ENCODE results near the gene KDM2B.

Gene KDM2B

DNA sequence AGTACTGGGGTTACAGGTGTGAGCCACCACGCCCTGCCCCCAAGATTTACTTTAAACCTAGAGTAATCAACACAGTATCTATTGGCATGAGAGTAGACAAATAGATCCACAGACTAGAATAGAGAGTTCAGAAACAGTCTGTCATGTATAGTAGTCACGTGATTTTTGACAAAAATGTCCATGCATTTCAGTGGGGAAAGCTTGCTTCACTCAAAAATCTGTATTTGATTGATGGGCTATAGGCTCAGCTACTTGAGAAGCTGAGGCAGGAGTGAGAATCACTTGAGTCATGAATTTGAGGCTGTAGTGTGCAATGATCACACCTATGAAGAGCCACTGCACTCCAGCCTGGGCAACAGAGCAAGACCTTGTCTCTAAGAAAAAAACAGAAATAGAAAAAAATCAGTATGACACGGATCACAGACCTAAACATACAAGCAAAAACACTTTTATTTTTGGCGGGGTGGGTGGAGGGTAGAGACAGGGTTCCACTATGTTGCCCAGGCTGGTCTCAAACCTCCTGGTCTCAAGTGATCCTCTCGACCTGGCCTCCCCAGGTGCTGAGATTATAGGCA, 37.9 kb upstream of the KDM2B start:
- TF ChIP-seq ZFX (IDR thresholded peaks at IDR 0.05; ENCODE audit: borderline replicate concordance), result no peak
- TF ChIP-seq, protein P1, sequence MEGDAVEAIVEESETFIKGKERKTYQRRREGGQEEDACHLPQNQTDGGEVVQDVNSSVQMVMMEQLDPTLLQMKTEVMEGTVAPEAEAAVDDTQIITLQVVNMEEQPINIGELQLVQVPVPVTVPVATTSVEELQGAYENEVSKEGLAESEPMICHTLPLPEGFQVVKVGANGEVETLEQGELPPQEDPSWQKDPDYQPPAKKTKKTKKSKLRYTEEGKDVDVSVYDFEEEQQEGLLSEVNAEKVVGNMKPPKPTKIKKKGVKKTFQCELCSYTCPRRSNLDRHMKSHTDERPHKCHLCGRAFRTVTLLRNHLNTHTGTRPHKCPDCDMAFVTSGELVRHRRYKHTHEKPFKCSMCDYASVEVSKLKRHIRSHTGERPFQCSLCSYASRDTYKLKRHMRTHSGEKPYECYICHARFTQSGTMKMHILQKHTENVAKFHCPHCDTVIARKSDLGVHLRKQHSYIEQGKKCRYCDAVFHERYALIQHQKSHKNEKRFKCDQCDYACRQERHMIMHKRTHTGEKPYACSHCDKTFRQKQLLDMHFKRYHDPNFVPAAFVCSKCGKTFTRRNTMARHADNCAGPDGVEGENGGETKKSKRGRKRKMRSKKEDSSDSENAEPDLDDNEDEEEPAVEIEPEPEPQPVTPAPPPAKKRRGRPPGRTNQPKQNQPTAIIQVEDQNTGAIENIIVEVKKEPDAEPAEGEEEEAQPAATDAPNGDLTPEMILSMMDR (IDR thresholded peaks at IDR 0.05), result no peak
- H3K27ac ChIP-seq, result no peak overlapping the region

DNA sequence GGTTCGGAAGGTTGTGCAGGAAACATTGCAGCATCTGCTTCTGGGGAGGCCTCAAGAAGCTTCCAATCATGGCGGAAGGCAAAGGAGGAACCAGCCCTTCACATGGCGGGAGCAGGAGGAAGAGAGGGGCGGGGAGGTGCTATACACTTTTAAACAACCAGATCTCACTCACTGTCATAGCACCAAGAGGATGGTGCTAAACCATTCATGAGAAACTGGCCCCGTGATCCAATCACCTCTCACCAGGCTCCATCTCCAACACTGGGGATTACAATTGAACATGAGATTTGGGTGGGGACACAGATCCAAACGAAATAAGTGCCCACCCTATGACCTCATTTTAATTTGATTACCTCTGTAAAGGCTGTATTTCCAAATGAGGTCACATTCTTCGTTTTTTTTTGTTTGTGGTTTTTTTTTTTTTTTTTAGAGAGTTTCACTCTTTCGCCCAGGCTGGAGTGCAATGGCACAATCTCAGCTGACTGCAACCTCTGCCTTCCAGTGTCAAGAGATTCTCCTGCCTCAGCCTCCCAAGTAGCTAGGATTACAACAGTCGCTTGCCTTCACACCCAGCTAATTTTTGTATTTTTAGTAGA, 34.1 kb upstream of the KDM2B start:
- no peak overlapping the region for H3K27ac ChIP-seq
- TF ChIP-seq, protein P1 (IDR thresholded peaks at IDR 0.05), result no peak

DNA sequence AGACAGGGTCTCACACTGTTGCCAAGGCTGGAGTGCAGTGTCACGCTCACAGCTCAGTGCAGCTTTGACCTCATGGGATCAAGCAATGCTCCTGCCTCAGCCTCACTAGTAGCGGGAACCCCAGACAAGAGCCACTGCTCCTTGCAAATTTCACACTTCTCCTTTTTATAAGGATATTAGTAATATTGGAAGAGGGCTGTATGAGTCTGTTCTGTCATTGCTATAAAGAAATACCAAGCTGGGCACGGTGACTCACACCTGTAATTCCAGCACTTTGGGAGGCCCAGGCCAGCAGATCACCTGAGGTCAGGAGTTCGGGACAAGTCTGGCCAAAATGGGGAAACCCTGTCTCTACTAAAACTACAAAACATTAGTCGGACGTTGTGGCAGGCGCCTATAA, 32.6 kb upstream of the KDM2B start:
- H3K27ac ChIP-seq, result no peak overlapping the region
- no peak for TF ChIP-seq ZFX (IDR thresholded peaks at IDR 0.05; ENCODE audit: borderline replicate concordance)
- TF ChIP-seq, protein P1 (IDR thresholded peaks at IDR 0.05), result no peak

DNA sequence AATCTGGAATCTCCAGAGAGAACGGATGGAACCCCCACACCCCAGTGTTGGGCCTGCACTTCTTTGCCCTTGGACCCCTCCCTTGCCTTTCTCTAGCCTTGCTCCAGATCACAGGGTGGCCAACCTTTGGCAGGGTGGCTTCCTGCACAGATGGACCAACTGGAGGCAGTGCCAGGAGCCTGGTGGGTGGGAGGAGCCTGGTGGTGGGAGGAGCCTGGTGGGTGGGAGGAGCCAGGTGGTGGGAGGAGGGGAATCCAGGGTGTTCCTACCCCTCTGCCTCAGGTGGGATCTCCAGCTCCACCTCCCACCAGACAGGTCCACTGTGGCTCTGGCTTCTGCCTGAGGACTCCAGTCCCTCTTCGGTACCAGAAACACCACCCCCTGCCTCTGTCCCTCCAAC, 30.5 kb upstream of the KDM2B start:
- TF ChIP-seq, protein P1 (IDR thresholded peaks at IDR 0.05), result no peak
- TF ChIP-seq ZFX (IDR thresholded peaks at IDR 0.05; ENCODE audit: borderline replicate concordance), result no peak
- no peak overlapping the region for H3K27ac ChIP-seq

DNA sequence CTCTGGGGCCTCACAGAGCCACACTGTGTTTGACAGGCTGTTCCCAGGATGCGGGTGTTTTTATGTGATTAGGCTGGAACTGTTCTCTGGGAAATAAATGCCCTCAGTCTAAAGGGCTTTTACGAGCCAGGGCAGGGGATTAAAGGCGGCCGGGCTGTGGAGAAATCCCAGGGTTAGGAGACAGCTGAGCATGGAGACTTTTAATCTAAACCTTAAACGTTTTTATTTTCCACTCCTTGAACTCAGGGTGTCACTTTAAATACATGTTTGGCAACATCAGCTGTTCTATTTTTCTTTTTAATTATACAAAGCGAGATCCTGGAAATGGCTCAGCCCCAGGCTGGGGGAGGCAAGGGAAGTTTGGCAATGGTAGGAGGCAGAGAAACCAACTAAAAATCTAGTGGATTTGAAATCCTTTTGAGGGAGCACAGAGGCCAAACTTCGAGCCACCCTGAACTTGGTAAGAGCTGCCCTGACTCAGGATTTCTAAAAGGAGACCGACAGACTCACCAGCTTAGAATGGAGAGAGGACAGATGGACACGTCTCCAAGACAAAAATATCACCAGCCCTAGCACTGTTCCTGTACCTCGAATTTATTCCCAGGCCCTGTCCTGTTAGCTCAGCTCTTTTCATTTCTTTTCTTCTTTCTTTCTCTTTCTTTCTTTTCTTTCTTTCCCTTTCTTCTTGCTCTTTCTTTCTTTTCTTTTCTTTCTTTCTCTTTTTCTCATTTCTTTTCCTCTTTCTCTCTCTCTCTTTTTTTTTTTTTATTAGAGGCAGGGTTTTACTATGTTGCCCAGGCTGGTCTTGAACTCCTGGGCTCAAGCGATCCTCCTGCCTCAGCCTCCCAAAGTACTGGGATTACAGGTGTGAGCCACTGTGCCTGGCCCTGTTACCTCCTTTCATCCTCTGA, 29.7 kb upstream of the KDM2B start:
- no peak overlapping the region for H3K27ac ChIP-seq
- TF ChIP-seq ZFX (IDR thresholded peaks at IDR 0.05; ENCODE audit: borderline replicate concordance), result no peak
- TF ChIP-seq, protein P1 (IDR thresholded peaks at IDR 0.05), result no peak

DNA sequence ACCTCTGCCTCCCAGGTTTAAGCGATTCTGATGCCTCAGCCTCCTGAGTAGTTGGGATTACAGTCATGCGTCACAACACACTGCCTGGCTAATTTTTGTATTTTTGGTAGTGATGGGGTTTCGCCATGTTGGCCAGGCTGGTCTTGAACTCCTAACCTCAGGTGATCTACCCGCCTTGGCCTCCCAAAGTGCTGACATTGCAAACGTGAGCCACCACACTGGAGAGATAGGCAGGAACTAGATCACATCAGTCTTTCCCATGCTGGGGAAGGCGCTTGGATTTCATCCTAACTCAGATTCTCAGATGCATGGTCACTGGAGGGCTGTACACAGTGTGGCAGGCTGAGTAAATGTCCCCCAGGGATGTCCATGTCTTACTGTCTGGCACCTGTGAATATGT, 27.5 kb upstream of the KDM2B start:
- TF ChIP-seq, protein P1 (IDR thresholded peaks at IDR 0.05), result no peak
- TF ChIP-seq ZFX (IDR thresholded peaks at IDR 0.05; ENCODE audit: borderline replicate concordance), result no peak
- H3K27ac ChIP-seq, result no peak overlapping the region

DNA sequence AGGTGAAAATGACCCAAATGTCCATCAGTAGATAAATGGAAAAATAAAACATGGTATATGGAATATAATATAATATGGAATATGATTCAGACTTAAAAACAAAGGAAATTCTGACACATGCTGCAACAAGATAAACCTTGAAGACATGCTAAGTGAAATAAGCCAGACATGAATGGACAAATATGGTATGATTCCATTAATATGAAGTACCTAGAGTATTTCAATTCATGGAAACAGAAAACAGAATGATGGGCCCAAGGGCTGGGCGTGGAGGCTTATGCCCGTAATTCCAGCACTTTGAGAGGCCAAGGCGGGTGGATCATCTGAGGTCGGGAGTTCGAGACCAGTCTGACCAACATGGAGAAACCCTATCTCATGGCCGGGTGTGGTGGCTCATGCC, 22.8 kb upstream of the KDM2B start:
- TF ChIP-seq, protein P1 (IDR thresholded peaks at IDR 0.05), result no peak
- TF ChIP-seq ZFX (IDR thresholded peaks at IDR 0.05; ENCODE audit: borderline replicate concordance), result no peak
- H3K27ac ChIP-seq, result no peak overlapping the region

All from 22Rv1 (cell line).